Thymus (tissue), 11 donors: Measurements from ENCODE around the gene FBLL1. TPM values are rescaled to one million over a fixed set of nuclear protein-coding genes. Genes with fewer than 3 reads are reported as not detected.

ENCODE experiments used
- DNase-seq, 9 donors: peaks; one replicate each; pipeline ENCODE4 v3.0.0-alpha.2; 2013; ENCODE audit warnings: low spot score in 9 of 9, low read depth in 6 of 9, missing footprints in 1 of 9
- H3K27ac ChIP-seq, 2 donors: one replicate each; pipeline ENCODE4 v1.5.1; 2013; ENCODE audit warnings: control low read depth in 1 of 2, low read depth in 1 of 2, low read length in 1 of 2, mild to moderate bottlenecking in 1 of 2, moderate library complexity in 1 of 2
- H3K27me3 ChIP-seq, 2 donors: one replicate each; pipeline ENCODE4 v1.5.1; 2013; ENCODE audit warnings: low read length in 1 of 2; ENCODE audit not compliant: control insufficient read depth in 2 of 2, insufficient read depth in 1 of 2
- H3K36me3 ChIP-seq, 2 donors: one replicate each; pipeline ENCODE4 v1.5.1; 2013; ENCODE audit warnings: low read length in 1 of 2, mild to moderate bottlenecking in 1 of 2, moderate library complexity in 1 of 2; ENCODE audit not compliant: control insufficient read depth in 2 of 2, insufficient read depth in 2 of 2
- H3K4me1 ChIP-seq, 2 donors: one replicate each; pipeline ENCODE4 v1.5.1; 2013; ENCODE audit warnings: low read length in 2 of 2; ENCODE audit not compliant: control insufficient read depth in 2 of 2, insufficient read depth in 2 of 2
- H3K4me3 ChIP-seq, 2 donors: one replicate each; pipeline ENCODE4 v1.5.1; 2013; ENCODE audit warnings: low read length in 2 of 2, control low read depth in 1 of 2, mild to moderate bottlenecking in 1 of 2
- H3K9me3 ChIP-seq, 2 donors: one replicate each; pipeline ENCODE4 v1.5.1; 2013; ENCODE audit warnings: low read length in 1 of 2, mild to moderate bottlenecking in 1 of 2; ENCODE audit not compliant: control insufficient read depth in 2 of 2, insufficient read depth in 1 of 2
- WGBS: extraction: QIAGEN DNeasy Blood & Tissue Kit; methylation state at CpG from one replicate; pipeline ENCODE4 v1.1.7; 2013; 5-methylcytosine and 5-hydroxymethylcytosine counted together
- polyA plus RNA-seq: library from polyadenylated mRNA; stranded (reverse); fragments of 200-250 nt; gene quantifications from one replicate; pipeline ENCODE4 v1.2.3, GENCODE V29; 2013
- total RNA-seq: library from RNA; stranded (reverse); fragments of 120-200 nt; gene quantifications from one replicate; pipeline ENCODE4 v1.2.4, GENCODE V29; 2013
- donor health status: healthy.

FBLL1 gene
- total and polyA plus RNA-seq, 2 donors, result 0.14 to 0.87 TPM

- no peaks in the 10 kb centered on the region for H3K9me3 ChIP-seq
- H3K4me1 ChIP-seq, result no peaks in the 10 kb centered on the region
- no peak overlapping the region for H3K4me3 ChIP-seq
- H3K36me3 ChIP-seq, result no peaks in the 10 kb centered on the region
- no peak for DNase-seq
- H3K27ac ChIP-seq, result no peak overlapping the region
- peaks cover 0 to 7% of the 10 kb centered on the region in 2 donors for H3K27me3 ChIP-seq
- WGBS, result 83% methylated on average over 2 of the region's 2 CpGs
Measured at GRCh38 chr5:168537176-168537575, 8.1 kb downstream of the FBLL1 start.

- Histone ChIP-seq H3K36me3 (peaks cover 8 to 21% of the 10 kb centered on the region in 2 donors), H3K9me3 (no peaks in the 10 kb centered on the region), H3K27me3 (no peaks in the 10 kb centered on the region), H3K27ac (no peak overlapping the region), H3K4me3 (no peak overlapping the region), H3K4me1 (no peaks in the 10 kb centered on the region)
- 99% methylated on average over 7 of the region's 7 CpGs for WGBS
- no peak for DNase-seq
Measured at GRCh38 chr5:168549554-168549953, 20.4 kb downstream of the FBLL1 start.

GRCh38 chr5:168550656-168551055 lies 21.6 kb downstream of the FBLL1 start:
- Histone ChIP-seq H3K36me3 (peaks cover 8 to 21% of the 10 kb centered on the region in 2 donors), H3K4me1 (no peaks in the 10 kb centered on the region), H3K27ac (no peak overlapping the region), H3K27me3 (no peaks in the 10 kb centered on the region), H3K9me3 (no peaks in the 10 kb centered on the region), H3K4me3 (no peak overlapping the region)
- no peak for DNase-seq

GRCh38 chr5:168552146-168552545 lies 23.0 kb downstream of the FBLL1 start:
- H3K27ac ChIP-seq, result no peak overlapping the region
- peaks cover 13 to 27% of the 10 kb centered on the region in 2 donors for H3K36me3 ChIP-seq

GRCh38 chr5:168553377-168554130 lies 24.4 kb downstream of the FBLL1 start:
- Histone ChIP-seq H3K4me1 (no peaks in the 10 kb centered on the region), H3K27ac (no peak overlapping the region), H3K4me3 (no peak overlapping the region), H3K36me3 (peaks cover 19 to 37% of the 10 kb centered on the region in 2 donors), H3K27me3 (no peaks in the 10 kb centered on the region), H3K9me3 (no peaks in the 10 kb centered on the region)
- 95% methylated on average over 2 of the region's 2 CpGs for WGBS
- DNase-seq, result no peak

More at GRCh38 chr5:168552146-168552545, 23.0 kb downstream of the FBLL1 start:
- Histone ChIP-seq H3K27me3 (no peaks in the 10 kb centered on the region), H3K4me3 (no peak overlapping the region), H3K4me1 (no peaks in the 10 kb centered on the region), H3K9me3 (no peaks in the 10 kb centered on the region)
- 98% methylated on average over 1 of the region's 1 CpG for WGBS
- DNase-seq, result no peak

- Histone ChIP-seq H3K27me3 (no peaks in the 10 kb centered on the region), H3K4me1 (no peaks in the 10 kb centered on the region), H3K4me3 (no peak overlapping the region), H3K9me3 (no peaks in the 10 kb centered on the region), H3K36me3 (peaks cover 26 to 54% of the 10 kb centered on the region in 2 donors), H3K27ac (no peak overlapping the region)
- no peak for DNase-seq
- over 99% methylated on average over 2 of the region's 2 CpGs for WGBS
Measured at GRCh38 chr5:168557389-168557788, 28.3 kb downstream of the FBLL1 start.

- Histone ChIP-seq H3K36me3 (peaks cover 17 to 56% of the 10 kb centered on the region in 2 donors), H3K9me3 (no peaks in the 10 kb centered on the region), H3K27me3 (no peaks in the 10 kb centered on the region), H3K27ac (no peak overlapping the region), H3K4me1 (no peaks in the 10 kb centered on the region), H3K4me3 (no peak overlapping the region)
- DNase-seq, result no peak
- WGBS, result 98% methylated on average over 2 of the region's 2 CpGs
Measured at GRCh38 chr5:168562279-168562678, 33.2 kb downstream of the FBLL1 start.

GRCh38 chr5:168563959-168564358 lies 34.9 kb downstream of the FBLL1 start:
- H3K27ac ChIP-seq, result no peak overlapping the region
- no peaks in the 10 kb centered on the region for H3K9me3 ChIP-seq
- H3K36me3 ChIP-seq, result peaks cover 8 to 55% of the 10 kb centered on the region in 2 donors
- 95% methylated on average over 1 of the region's 1 CpG for WGBS
- DNase-seq, result no peak
- H3K4me1 ChIP-seq, result no peaks in the 10 kb centered on the region
- H3K4me3 ChIP-seq, result no peak overlapping the region
- H3K27me3 ChIP-seq, result no peaks in the 10 kb centered on the region

- Histone ChIP-seq H3K9me3 (no peaks in the 10 kb centered on the region), H3K27me3 (no peaks in the 10 kb centered on the region), H3K27ac (no peak overlapping the region), H3K4me3 (no peak overlapping the region), H3K4me1 (no peaks in the 10 kb centered on the region), H3K36me3 (peaks cover 8 to 36% of the 10 kb centered on the region in 2 donors)
- DNase-seq, result no peak
- over 99% methylated on average over 6 of the region's 6 CpGs for WGBS
Measured at GRCh38 chr5:168568738-168569137, 39.6 kb downstream of the FBLL1 start.
